ENCODE measurements around the gene MTR.

Gene MTR

GRCh38 chr1:236914375-236914774, 119.3 kb downstream of the MTR start:
- no peak for DNase-seq (ENCODE audit: extremely low read depth, insufficient read length)
- no peak overlapping the region for H3K4me3 ChIP-seq (replicated peaks; ENCODE audit: low read depth, low read length)
- H3K27me3 ChIP-seq (replicated peaks; ENCODE audit: control insufficient read depth, insufficient read depth, low read length) = no peaks in the 10 kb centered on the region
- H3K36me3 ChIP-seq (ENCODE audit: control insufficient read depth, insufficient read depth, low read length) = no peaks in the 10 kb centered on the region
- no peak for TF ChIP-seq CTCF (IDR thresholded peaks at IDR 0.05; ENCODE audit: insufficient read depth, low read length, poor library complexity, severe bottlenecking)

GRCh38 chr1:236916131-236916800, 121.2 kb downstream of the MTR start:
- Histone ChIP-seq H3K27me3 (replicated peaks; ENCODE audit: control insufficient read depth, insufficient read depth, low read length) (no peaks in the 10 kb centered on the region), H3K4me3 (replicated peaks; ENCODE audit: low read depth, low read length) (no peak overlapping the region), H3K36me3 (ENCODE audit: control insufficient read depth, insufficient read depth, low read length) (no peaks in the 10 kb centered on the region)
- no peak for TF ChIP-seq CTCF (IDR thresholded peaks at IDR 0.05; ENCODE audit: insufficient read depth, low read length, poor library complexity, severe bottlenecking)
- DNase-seq (ENCODE audit: extremely low read depth, insufficient read length) = no peak

- Histone ChIP-seq H3K36me3 (ENCODE audit: control insufficient read depth, insufficient read depth, low read length) (no peaks in the 10 kb centered on the region), H3K27me3 (replicated peaks; ENCODE audit: control insufficient read depth, insufficient read depth, low read length) (no peaks in the 10 kb centered on the region), H3K4me3 (replicated peaks; ENCODE audit: low read depth, low read length) (no peak overlapping the region)
- TF ChIP-seq CTCF (IDR thresholded peaks at IDR 0.05; ENCODE audit: insufficient read depth, low read length, poor library complexity, severe bottlenecking) = no peak
- DNase-seq (ENCODE audit: extremely low read depth, insufficient read length) = no peak
These were observed 122.4 kb downstream of the MTR start for GRCh38 chr1:236917448-236917847.

GRCh38 chr1:236920286-236920894, 125.3 kb downstream of the MTR start:
- H3K36me3 ChIP-seq (ENCODE audit: control insufficient read depth, insufficient read depth, low read length) = no peaks in the 10 kb centered on the region
- no peak overlapping the region for H3K4me3 ChIP-seq (replicated peaks; ENCODE audit: low read depth, low read length)
- no peak for TF ChIP-seq CTCF (IDR thresholded peaks at IDR 0.05; ENCODE audit: insufficient read depth, low read length, poor library complexity, severe bottlenecking)
- DNase-seq (ENCODE audit: extremely low read depth, insufficient read length) = no peak
- no peaks in the 10 kb centered on the region for H3K27me3 ChIP-seq (replicated peaks; ENCODE audit: control insufficient read depth, insufficient read depth, low read length)

- no peak for TF ChIP-seq CTCF (IDR thresholded peaks at IDR 0.05; ENCODE audit: insufficient read depth, low read length, poor library complexity, severe bottlenecking)
- no peak for DNase-seq (ENCODE audit: extremely low read depth, insufficient read length)
- Histone ChIP-seq H3K36me3 (ENCODE audit: control insufficient read depth, insufficient read depth, low read length) (no peaks in the 10 kb centered on the region), H3K27me3 (replicated peaks; ENCODE audit: control insufficient read depth, insufficient read depth, low read length) (no peaks in the 10 kb centered on the region), H3K4me3 (replicated peaks; ENCODE audit: low read depth, low read length) (no peak overlapping the region)
These were observed 126.5 kb downstream of the MTR start for GRCh38 chr1:236921610-236922009.

All from GM06990 (cell line).